Measurements from ENCODE around the gene SVOPL. TPM values are rescaled to one million over a fixed set of nuclear protein-coding genes. Genes with fewer than 3 reads are reported as not detected.

Gene SVOPL
- total RNA-seq, 1 donor from 2014 or later = 1.1 TPM

DNA sequence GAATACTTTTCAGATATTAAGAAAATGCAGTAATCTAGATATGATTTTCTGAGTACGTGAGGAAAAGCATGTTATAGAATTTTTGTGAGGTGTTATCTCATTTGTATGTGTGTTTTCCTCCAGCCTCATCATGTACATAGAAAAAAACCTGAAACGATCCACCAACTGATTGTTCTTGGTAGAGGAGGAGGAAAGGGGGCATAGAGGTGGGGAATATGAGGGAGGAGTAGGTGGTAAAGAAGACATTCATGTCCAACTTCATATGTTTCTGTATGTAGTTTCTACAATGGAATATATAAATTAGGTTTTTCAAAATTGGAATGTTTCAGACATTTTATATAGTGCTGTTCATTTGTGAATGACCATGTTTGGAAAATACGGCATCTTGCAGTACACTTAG, 131.7 kb downstream of the SVOPL start:
- Mint-ChIP-seq H3K9me3 (peaks cover 27% of the 10 kb centered on the region), H3K27ac (peak overlapping the region; percentile 12), H3K36me3 (peaks cover 72% of the 10 kb centered on the region), H3K27me3 (ENCODE audit: low read depth) (no peaks in the 10 kb centered on the region), H3K4me1 (peaks cover 2% of the 10 kb centered on the region), H3K4me3 (no peak overlapping the region)
- TF ChIP-seq, protein P1, sequence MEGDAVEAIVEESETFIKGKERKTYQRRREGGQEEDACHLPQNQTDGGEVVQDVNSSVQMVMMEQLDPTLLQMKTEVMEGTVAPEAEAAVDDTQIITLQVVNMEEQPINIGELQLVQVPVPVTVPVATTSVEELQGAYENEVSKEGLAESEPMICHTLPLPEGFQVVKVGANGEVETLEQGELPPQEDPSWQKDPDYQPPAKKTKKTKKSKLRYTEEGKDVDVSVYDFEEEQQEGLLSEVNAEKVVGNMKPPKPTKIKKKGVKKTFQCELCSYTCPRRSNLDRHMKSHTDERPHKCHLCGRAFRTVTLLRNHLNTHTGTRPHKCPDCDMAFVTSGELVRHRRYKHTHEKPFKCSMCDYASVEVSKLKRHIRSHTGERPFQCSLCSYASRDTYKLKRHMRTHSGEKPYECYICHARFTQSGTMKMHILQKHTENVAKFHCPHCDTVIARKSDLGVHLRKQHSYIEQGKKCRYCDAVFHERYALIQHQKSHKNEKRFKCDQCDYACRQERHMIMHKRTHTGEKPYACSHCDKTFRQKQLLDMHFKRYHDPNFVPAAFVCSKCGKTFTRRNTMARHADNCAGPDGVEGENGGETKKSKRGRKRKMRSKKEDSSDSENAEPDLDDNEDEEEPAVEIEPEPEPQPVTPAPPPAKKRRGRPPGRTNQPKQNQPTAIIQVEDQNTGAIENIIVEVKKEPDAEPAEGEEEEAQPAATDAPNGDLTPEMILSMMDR (IDR thresholded peaks at IDR 0.05; ENCODE audit: unreplicated experiment) = no peak
- DNase-seq (ENCODE audit: low spot score in 2 of 2, unreplicated experiment in 2 of 2) = no peak

DNA sequence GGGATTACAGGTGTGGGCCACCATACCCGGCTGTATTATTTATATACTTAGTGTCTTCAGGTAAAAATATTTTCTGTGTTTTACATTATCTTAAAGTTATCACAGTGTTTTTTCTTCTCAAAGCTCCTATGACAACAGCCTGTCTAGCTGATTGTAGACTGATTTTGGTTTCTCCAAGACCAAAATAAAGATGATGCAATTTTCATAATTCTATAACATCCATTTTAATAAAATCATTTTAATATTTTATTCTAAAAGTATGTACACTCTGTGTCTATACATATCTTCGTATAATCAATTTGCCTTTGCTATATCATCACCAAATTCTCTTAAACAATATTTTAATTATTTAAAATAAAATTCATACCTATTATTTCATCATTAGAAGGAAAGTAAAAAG, 132.5 kb downstream of the SVOPL start:
- Mint-ChIP-seq H3K4me1 (peaks cover 9% of the 10 kb centered on the region), H3K27ac (no peak overlapping the region), H3K27me3 (ENCODE audit: low read depth) (no peaks in the 10 kb centered on the region), H3K9me3 (peaks cover 34% of the 10 kb centered on the region), H3K4me3 (no peak overlapping the region), H3K36me3 (peaks cover 72% of the 10 kb centered on the region)
- DNase-seq (ENCODE audit: low spot score in 2 of 2, unreplicated experiment in 2 of 2) = no peak
- TF ChIP-seq, protein P1 (IDR thresholded peaks at IDR 0.05; ENCODE audit: unreplicated experiment) = no peak

DNA sequence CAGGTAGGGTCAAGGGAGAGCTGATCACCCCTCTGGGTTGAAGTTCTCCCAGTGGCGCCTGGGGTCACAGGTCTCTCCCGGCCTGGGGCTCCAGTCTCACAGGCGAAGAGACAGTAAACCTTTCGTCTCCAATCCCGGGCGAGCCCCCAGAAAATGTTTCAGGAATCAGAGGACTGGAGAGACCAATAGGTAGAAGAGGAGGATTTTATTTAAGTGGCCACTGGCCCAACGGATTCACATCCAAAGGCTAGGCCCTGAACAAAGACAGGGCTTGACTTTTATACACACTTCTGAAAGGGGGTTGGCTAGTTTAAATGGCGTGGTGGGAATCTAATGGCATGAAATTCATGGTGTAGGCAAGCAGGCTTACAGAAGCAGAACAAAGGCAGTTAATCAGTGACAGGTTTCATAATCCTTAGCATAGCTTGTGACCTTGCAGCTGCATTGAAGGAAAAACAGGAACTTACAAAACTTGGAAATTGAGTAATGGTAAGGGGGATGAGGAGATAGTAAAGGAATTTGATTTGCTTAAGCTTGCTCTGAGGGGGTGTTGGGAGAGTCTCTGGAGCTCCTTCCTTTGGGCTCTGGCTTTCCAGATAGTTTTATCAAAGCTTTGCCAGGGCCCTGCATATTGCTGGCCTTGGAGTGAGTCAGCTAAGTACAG, 135.6 kb downstream of the SVOPL start:
- Mint-ChIP-seq H3K9me3 (peaks cover 55% of the 10 kb centered on the region), H3K4me1 (peaks cover 16% of the 10 kb centered on the region), H3K4me3 (no peak overlapping the region), H3K36me3 (peaks cover 86% of the 10 kb centered on the region), H3K27ac (peak overlapping the region; percentile 32), H3K27me3 (ENCODE audit: low read depth) (no peaks in the 10 kb centered on the region)
- DNase-seq (ENCODE audit: low spot score in 2 of 2, unreplicated experiment in 2 of 2) = no peak
- TF ChIP-seq, protein P1 (IDR thresholded peaks at IDR 0.05; ENCODE audit: unreplicated experiment) = no peak

DNA sequence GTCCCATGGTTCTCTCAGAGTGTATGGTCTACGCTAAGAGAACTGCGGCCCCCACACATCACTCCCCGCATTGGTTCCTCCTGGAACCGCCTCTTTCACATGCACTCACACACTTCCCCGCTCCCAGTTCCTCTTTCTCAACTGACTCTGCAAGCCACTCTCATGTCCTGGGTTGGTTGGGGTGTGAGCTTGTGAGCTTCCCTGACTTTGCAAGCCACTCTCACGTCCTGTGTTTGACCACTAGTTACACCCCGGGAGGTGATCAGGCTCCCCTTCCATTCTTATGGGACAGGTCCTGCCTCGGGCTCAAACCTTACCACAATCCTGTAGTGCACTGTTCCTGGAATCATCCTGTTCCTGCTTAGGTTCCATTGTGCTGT, 136.1 kb downstream of the SVOPL start:
- Mint-ChIP-seq H3K36me3 (peaks cover 87% of the 10 kb centered on the region), H3K27ac (peak overlapping the region; percentile 92), H3K4me3 (no peak overlapping the region), H3K27me3 (ENCODE audit: low read depth) (no peaks in the 10 kb centered on the region), H3K4me1 (peaks cover 16% of the 10 kb centered on the region), H3K9me3 (peaks cover 58% of the 10 kb centered on the region)
- TF ChIP-seq, protein P1 (IDR thresholded peaks at IDR 0.05; ENCODE audit: unreplicated experiment) = no peak
- no peak for DNase-seq (ENCODE audit: low spot score in 2 of 2, unreplicated experiment in 2 of 2)

DNA sequence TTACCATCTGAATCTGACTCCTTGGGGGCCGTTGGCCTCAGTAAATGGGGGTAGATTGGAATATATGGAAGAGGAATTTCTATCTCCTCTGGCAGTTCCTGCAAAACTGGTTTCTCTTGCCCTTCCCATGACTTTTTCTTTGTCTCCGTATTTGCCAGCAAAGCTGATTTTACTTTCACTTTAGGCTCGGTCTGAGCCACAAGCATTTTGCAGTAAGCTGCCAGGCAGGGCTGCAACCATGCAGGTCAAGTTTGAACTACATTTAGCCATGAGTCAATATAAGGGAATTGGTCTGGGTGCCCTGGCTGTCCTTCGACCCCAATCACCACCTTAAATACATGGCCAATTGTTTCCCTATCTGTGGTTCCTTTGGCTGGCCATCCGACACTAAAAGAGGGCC, 136.8 kb downstream of the SVOPL start:
- Mint-ChIP-seq H3K4me1 (peaks cover 16% of the 10 kb centered on the region), H3K36me3 (peaks cover 89% of the 10 kb centered on the region), H3K27ac (peak overlapping the region; percentile 92), H3K9me3 (peaks cover 64% of the 10 kb centered on the region), H3K27me3 (ENCODE audit: low read depth) (no peaks in the 10 kb centered on the region), H3K4me3 (no peak overlapping the region)
- no peak for DNase-seq (ENCODE audit: low spot score in 2 of 2, unreplicated experiment in 2 of 2)
- TF ChIP-seq, protein P1 (IDR thresholded peaks at IDR 0.05; ENCODE audit: unreplicated experiment) = no peak
